WERI-Rb-1 (cell line): ENCODE results near the gene EGLN3.

Source experiments
- DNase-seq: peaks from one replicate; pipeline ENCODE4 v3.0.0-alpha.2; 2020
- H3K27ac ChIP-seq: fragments of 250-450 bp; sonication (Bioruptor Pico); 2 replicates; pipeline ENCODE4 v1.5.1; 2020; ENCODE audit warnings: mild to moderate bottlenecking, moderate library complexity
- H3K27me3 ChIP-seq: fragments of 250-450 bp; sonication (Bioruptor Pico); 2 replicates; pipeline ENCODE4 v1.5.1; 2021; ENCODE audit warnings: mild to moderate bottlenecking, low read depth, moderate library complexity; ENCODE audit not compliant: insufficient read depth, severe bottlenecking
- H3K36me3 ChIP-seq: fragments of 250-450 bp; sonication (Bioruptor Pico); 2 replicates; pipeline ENCODE4 v1.5.1; 2020; ENCODE audit warnings: mild to moderate bottlenecking, moderate library complexity
- H3K4me3 ChIP-seq: 2 replicates; pipeline ENCODE4 v1.5.1; 2011; ENCODE audit warnings: low read depth, mild to moderate bottlenecking, control low read depth, low read length
- H3K9me3 ChIP-seq: fragments of 250-450 bp; sonication (Bioruptor Pico); 2 replicates; pipeline ENCODE4 v1.5.1; 2021; ENCODE audit warnings: mild to moderate bottlenecking, moderate library complexity; ENCODE audit not compliant: severe bottlenecking
- TF ChIP-seq, protein P1 (sequence below): IDR thresholded peaks from 2 replicates; pipeline ENCODE4 v1.5.1; 2011; ENCODE audit warnings: low read depth, mild to moderate bottlenecking, control low read depth, inconsistent platforms, low read length

EGLN3 gene

DNA sequence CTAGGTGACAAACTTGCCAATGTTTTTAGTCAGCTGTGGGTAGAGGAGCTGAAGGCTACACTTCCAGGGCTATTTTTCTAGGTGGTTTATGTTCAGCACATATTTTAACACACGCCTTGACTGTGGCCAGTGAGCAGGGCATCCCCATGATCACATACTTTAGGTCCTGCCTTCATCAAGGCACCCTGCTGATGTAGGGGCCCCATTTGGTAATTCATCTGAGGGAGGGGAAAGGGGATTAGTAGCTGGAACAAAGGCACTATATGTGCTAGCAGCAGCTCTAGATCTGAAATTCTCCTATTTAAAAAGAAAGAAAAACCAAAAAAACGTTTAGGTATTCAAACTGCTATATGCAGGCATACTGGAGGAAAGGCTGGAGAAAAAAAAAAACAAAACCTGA is 14.5 kb downstream of the EGLN3 start:
- H3K4me3 ChIP-seq: no peak overlapping the region

DNA sequence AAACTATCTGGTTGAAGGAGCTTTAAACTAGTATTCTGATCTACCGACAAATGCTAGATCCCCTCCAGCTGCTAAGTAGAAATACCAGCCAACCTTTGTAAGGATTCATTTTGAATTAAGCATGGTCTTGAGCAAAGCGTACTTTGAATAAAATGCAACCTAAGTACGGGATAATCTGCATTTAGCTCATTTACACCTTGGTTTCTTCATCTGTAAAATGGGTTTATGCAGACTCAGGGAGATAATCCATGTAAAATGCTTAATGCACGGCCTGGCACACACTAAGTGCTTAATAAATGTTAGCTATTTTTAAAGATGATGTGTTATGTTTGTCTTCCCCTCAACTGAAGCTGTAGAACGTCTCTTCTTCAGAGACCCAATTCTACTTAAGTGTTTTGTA is 15.9 kb downstream of the EGLN3 start:
- Histone ChIP-seq H3K36me3 (no peaks in the 10 kb centered on the region), H3K27me3 (no peaks in the 10 kb centered on the region), H3K4me3 (no peak overlapping the region), H3K9me3 (no peaks in the 10 kb centered on the region), H3K27ac (no peak overlapping the region)
- DNase-seq: no peak
- TF ChIP-seq, protein P1, sequence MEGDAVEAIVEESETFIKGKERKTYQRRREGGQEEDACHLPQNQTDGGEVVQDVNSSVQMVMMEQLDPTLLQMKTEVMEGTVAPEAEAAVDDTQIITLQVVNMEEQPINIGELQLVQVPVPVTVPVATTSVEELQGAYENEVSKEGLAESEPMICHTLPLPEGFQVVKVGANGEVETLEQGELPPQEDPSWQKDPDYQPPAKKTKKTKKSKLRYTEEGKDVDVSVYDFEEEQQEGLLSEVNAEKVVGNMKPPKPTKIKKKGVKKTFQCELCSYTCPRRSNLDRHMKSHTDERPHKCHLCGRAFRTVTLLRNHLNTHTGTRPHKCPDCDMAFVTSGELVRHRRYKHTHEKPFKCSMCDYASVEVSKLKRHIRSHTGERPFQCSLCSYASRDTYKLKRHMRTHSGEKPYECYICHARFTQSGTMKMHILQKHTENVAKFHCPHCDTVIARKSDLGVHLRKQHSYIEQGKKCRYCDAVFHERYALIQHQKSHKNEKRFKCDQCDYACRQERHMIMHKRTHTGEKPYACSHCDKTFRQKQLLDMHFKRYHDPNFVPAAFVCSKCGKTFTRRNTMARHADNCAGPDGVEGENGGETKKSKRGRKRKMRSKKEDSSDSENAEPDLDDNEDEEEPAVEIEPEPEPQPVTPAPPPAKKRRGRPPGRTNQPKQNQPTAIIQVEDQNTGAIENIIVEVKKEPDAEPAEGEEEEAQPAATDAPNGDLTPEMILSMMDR: no peak

More for the DNA sequence above, 14.5 kb downstream of the EGLN3 start:
- Histone ChIP-seq H3K36me3 (no peaks in the 10 kb centered on the region), H3K27me3 (no peaks in the 10 kb centered on the region), H3K9me3 (no peaks in the 10 kb centered on the region), H3K27ac (no peak overlapping the region)
- no peak for DNase-seq
- TF ChIP-seq, protein P1: no peak

DNA sequence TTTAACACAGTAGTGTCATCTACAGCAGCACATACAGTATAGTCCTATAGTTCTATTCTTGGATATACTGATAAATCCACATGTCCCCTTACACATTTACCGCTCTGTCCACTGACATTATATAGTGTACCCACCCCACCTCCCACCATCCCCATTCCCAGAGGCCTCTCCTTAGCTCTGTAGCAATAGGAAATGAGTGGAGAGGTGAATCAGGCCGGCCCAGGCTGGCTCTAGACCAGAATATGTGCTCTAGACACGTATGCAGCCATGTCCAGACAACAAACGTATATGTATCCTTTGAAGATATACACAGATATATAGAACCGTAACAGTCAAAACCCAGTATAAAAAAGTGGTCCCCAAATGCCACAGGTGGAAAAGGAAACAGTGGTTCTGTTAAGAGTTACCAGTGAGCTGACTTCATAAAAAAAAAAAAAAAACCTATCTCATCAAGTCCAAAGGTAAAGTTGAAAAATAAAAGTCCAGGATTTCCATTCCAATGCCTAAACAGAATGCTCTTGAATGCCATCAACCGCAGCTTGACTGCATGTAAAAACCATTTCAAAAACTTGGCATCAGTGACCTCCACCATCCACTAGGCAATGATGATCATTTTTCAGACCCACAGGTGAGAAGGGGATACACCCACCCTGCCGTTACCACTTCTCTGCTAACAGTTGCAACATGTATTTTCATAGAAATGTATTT is 16.7 kb downstream of the EGLN3 start:
- no peaks in the 10 kb centered on the region for H3K36me3 ChIP-seq
- no peak overlapping the region for H3K4me3 ChIP-seq
- H3K27me3 ChIP-seq: no peaks in the 10 kb centered on the region
- TF ChIP-seq, protein P1: no peak
- no peak for DNase-seq
- no peak overlapping the region for H3K27ac ChIP-seq
- no peaks in the 10 kb centered on the region for H3K9me3 ChIP-seq

DNA sequence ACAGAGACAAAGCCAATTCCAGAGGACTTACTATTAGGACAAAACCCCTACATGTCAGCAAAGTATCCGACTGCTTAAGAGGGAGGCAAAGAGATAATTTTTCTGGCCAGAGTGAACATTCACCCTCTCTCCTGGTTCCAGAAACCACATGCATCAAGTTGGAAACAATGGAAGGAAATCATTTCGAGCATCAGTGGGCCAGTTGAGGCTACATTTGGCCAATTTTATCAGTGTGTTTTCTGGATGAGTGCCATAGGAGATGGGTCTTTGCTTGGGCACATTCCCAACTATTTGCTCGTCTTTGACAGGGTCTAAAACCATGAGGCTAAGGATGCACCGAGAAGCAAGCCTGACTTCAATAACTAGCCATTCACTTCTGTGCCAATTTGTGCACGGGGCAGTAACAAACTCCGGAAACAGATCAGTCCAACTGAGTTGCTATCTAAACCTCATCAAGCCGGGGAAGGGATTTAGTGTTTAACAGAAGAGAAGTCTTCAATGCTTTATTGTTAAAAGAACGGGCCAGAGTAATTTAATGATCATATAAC is 17.4 kb downstream of the EGLN3 start:
- Histone ChIP-seq H3K36me3 (no peaks in the 10 kb centered on the region), H3K27me3 (no peaks in the 10 kb centered on the region), H3K9me3 (no peaks in the 10 kb centered on the region), H3K4me3 (no peak overlapping the region), H3K27ac (no peak overlapping the region)
- TF ChIP-seq, protein P1: no peak
- DNase-seq: no peak

DNA sequence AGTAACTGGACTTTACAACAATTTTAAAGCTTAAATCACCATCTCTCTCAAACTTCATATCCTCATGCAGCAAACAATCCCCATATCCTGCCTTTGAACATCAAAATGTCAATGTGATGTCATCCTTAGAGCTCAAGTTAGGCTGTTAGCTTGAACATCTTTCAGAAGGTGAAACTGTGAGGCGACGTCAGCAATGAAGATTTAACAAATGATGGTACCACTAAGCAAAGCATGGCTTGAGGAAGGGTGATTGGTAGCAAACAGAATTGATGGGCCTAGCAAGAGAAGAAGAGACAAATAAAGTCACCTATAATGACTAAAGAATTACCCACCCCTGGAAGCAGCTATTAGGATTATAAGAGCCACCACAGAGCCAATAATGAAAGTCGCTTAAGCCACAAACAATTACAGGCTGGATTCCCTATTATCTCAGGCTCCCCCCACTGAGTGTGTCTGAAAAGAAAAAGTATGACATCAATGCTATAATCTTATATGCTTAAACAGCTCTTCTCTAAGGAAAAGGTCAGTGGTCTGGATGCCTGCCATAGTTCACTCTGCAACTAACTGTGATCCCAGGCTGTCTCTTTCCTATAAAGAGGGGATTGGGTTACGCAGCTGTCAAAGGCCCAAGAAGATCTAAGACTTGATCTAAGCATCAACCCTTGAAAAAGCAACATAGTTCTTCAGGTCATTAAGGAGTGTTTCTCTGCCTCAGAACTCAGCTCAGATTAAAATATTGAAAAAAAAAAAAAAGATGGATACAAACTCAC is 18.1 kb downstream of the EGLN3 start:
- TF ChIP-seq, protein P1: no peak
- H3K27ac ChIP-seq: no peak overlapping the region

More for the DNA sequence above, 18.1 kb downstream of the EGLN3 start:
- H3K9me3 ChIP-seq: no peaks in the 10 kb centered on the region
- H3K36me3 ChIP-seq: no peaks in the 10 kb centered on the region
- DNase-seq: peak; percentile 23
- no peaks in the 10 kb centered on the region for H3K27me3 ChIP-seq
- no peak overlapping the region for H3K4me3 ChIP-seq
